Smooth muscle cell (in vitro differentiated cells): ENCODE measurements around the gene RNF152. TPM values are rescaled to one million over a fixed set of nuclear protein-coding genes. Genes with fewer than 3 reads are reported as not detected.

ENCODE experiments used
- DNase-seq: peaks from one replicate; lab custom pipeline; 2025; ENCODE audit not compliant: unreplicated experiment; lab: John Stamatoyannopoulos, UW
- H2AFZ ChIP-seq: fragments of 200-600 bp; sonication (generic); 2 replicates; pipeline ENCODE4 v1.6.0; 2016; ENCODE audit warnings: antibody characterized with exemption, low read depth, mild to moderate bottlenecking
- H3F3A ChIP-seq: fragments of 200-600 bp; sonication (generic); 2 replicates; pipeline ENCODE4 v1.6.0; 2017; ENCODE audit warnings: antibody characterized with exemption, low read depth
- H3K27ac ChIP-seq: fragments of 200-600 bp; sonication (generic); 2 replicates; pipeline ENCODE4 v1.5.1; 2016; ENCODE audit warnings: low read depth, mild to moderate bottlenecking
- H3K27me3 ChIP-seq: fragments of 200-600 bp; sonication (generic); 2 replicates; pipeline ENCODE4 v1.6.1; 2016; ENCODE audit warnings: low read depth, mild to moderate bottlenecking
- H3K36me3 ChIP-seq: fragments of 200-600 bp; sonication (generic); 2 replicates; pipeline ENCODE4 v1.5.1; 2016; ENCODE audit warnings: low read depth
- H3K4me1 ChIP-seq: fragments of 200-600 bp; sonication (generic); 2 replicates; pipeline ENCODE4 v1.5.1; 2016; ENCODE audit warnings: low read depth
- H3K4me2 ChIP-seq: fragments of 200-600 bp; sonication (generic); 2 replicates; pipeline ENCODE4 v1.6.0; 2016; ENCODE audit warnings: mild to moderate bottlenecking
- H3K4me3 ChIP-seq: fragments of 200-600 bp; sonication (generic); 2 replicates; pipeline ENCODE4 v1.5.1; 2016; ENCODE audit warnings: mild to moderate bottlenecking
- H3K79me2 ChIP-seq: fragments of 200-600 bp; sonication (generic); 2 replicates; pipeline ENCODE4 v1.6.0; 2016; ENCODE audit warnings: low read depth, mild to moderate bottlenecking
- H3K9ac ChIP-seq: fragments of 200-600 bp; sonication (generic); 2 replicates; pipeline ENCODE4 v1.6.0; 2016; ENCODE audit warnings: low read depth
- H3K9me3 ChIP-seq: fragments of 200-600 bp; sonication (generic); replicated peaks from 2 replicates; pipeline ENCODE4 v1.5.1; 2016; ENCODE audit warnings: low read depth
- H4K20me1 ChIP-seq: fragments of 200-600 bp; sonication (generic); 2 replicates; pipeline ENCODE4 v1.6.0; 2016; ENCODE audit warnings: low read depth
- WGBS: methylation state at CpG from one replicate; pipeline ENCODE4 v1.1.7; 2016; ENCODE audit warnings: low lambda C conversion rate; 5-methylcytosine and 5-hydroxymethylcytosine counted together
- polyA plus RNA-seq: library from polyadenylated mRNA; unstranded; fragments of >200 nt; fragmentation: Nextera tagmentation; extraction: Ambion mirVana; gene quantifications from 2 replicates; pipeline ENCODE4 v1.2.1, GENCODE V29; 2016
- total RNA-seq: library from RNA; depleted of rRNA; stranded (reverse); fragments of >200 nt; gene quantifications from 2 replicates; pipeline ENCODE4 v1.2.3, GENCODE V29; 2014
- TF ChIP-seq, protein P1 (sequence below): fragments of 200-600 bp; sonication (generic); IDR thresholded peaks from 2 replicates; pipeline ENCODE4 v1.5.1; 2017; ENCODE audit warnings: borderline replicate concordance, mild to moderate bottlenecking, antibody characterized with exemption; ENCODE audit not compliant: insufficient read depth, poor library complexity, severe bottlenecking

RNF152 gene
- total and polyA plus RNA-seq, 2 experiments from 2014 or later = 10.6 to 56.6 TPM

DNA sequence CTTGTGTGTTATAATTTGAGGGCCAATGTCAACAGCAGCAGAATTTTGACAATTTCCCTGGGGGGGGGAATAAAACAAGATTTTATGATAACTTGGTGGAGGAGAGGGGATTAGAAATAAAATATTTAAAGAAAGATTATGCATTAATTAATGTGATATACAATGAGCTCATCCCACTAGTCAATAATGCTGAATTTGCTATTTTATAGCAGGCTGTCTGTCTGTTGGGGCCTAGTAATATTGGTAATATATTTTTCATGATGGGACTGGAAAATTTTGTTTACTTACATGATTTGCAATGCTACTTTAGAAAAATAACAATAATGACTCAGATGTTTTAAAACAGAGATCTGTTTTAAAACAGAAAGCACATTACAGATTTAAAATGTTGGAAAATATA is 118.0 kb downstream of the RNF152 start:
- Histone ChIP-seq H3K27ac (no peak overlapping the region), H3K4me2 (no peak overlapping the region), H3K27me3 (no peaks in the 10 kb centered on the region), H3K4me1 (no peaks in the 10 kb centered on the region), H3K36me3 (no peaks in the 10 kb centered on the region), H3K79me2 (no peaks in the 10 kb centered on the region), H3F3A (no peaks in the 10 kb centered on the region), H4K20me1 (no peaks in the 10 kb centered on the region), H3K4me3 (no peak overlapping the region), H2AFZ (no peak overlapping the region), H3K9me3 (no peaks in the 10 kb centered on the region), H3K9ac (no peak overlapping the region)
- TF ChIP-seq, protein P1, sequence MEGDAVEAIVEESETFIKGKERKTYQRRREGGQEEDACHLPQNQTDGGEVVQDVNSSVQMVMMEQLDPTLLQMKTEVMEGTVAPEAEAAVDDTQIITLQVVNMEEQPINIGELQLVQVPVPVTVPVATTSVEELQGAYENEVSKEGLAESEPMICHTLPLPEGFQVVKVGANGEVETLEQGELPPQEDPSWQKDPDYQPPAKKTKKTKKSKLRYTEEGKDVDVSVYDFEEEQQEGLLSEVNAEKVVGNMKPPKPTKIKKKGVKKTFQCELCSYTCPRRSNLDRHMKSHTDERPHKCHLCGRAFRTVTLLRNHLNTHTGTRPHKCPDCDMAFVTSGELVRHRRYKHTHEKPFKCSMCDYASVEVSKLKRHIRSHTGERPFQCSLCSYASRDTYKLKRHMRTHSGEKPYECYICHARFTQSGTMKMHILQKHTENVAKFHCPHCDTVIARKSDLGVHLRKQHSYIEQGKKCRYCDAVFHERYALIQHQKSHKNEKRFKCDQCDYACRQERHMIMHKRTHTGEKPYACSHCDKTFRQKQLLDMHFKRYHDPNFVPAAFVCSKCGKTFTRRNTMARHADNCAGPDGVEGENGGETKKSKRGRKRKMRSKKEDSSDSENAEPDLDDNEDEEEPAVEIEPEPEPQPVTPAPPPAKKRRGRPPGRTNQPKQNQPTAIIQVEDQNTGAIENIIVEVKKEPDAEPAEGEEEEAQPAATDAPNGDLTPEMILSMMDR = no peak
- no peak for DNase-seq

DNA sequence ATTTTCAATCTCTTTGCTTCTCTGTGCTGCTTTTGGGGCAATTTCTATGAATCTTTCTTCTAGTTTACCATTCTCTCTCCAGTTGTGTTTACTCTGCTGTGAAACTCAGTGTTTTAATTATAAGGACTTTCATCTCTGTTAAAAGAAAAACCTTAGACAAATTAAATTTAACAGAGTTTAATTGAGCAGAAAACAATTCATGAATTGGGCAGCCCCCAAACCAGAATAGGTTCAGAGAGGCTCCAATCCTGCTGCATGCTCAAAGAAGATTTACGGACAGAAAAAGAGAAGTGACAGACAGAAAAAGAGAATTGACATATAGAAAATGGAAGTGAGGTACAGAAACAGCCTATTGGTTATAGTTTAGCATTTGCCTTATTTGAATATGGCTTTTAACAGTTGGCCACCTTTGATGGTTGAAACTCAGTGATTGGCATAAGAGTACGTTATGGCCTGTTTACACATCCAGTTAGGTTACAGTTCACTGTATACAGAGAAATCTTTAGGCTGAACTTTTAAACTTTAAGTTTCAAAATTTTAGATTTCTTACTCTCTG is 120.4 kb downstream of the RNF152 start:
- Histone ChIP-seq H3K27me3 (no peaks in the 10 kb centered on the region), H3K4me2 (no peak overlapping the region), H3F3A (no peaks in the 10 kb centered on the region), H3K9me3 (no peaks in the 10 kb centered on the region), H3K36me3 (no peaks in the 10 kb centered on the region), H3K27ac (no peak overlapping the region), H4K20me1 (no peaks in the 10 kb centered on the region), H3K4me3 (no peak overlapping the region), H3K4me1 (no peaks in the 10 kb centered on the region), H3K79me2 (no peaks in the 10 kb centered on the region), H3K9ac (no peak overlapping the region), H2AFZ (no peak overlapping the region)
- DNase-seq = no peak
- TF ChIP-seq, protein P1 = no peak
- 69% methylated on average over 2 of the region's 2 CpGs for WGBS

DNA sequence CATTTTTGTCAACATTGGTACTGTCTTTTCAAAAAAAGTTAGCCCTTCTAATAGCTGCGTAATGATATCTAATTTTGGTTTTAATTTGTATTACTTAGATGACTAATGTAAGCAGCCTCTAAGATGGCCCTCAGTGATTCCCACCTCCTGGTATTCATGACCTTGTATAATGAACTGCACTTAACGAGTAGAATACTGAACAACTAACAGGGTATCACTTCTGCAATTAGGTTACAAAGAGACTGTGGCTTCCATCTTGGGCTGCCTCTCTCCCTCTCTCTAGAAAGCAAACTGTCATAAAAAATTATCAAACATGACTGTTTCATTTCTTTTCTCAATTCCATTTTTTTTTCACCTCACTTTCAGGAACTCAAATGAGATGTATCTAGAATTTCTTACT is 120.9 kb downstream of the RNF152 start:
- H3K36me3 ChIP-seq = no peaks in the 10 kb centered on the region
- no peak overlapping the region for H3K9ac ChIP-seq
- no peak overlapping the region for H3K27ac ChIP-seq
- no peaks in the 10 kb centered on the region for H3K27me3 ChIP-seq
- no peaks in the 10 kb centered on the region for H3F3A ChIP-seq
- H3K4me3 ChIP-seq = no peak overlapping the region
- H3K4me1 ChIP-seq = no peaks in the 10 kb centered on the region
- 92% methylated on average over 2 of the region's 2 CpGs for WGBS
- H4K20me1 ChIP-seq = no peaks in the 10 kb centered on the region
- H2AFZ ChIP-seq = no peak overlapping the region
- no peaks in the 10 kb centered on the region for H3K79me2 ChIP-seq
- no peak overlapping the region for H3K4me2 ChIP-seq
- H3K9me3 ChIP-seq = no peaks in the 10 kb centered on the region
- TF ChIP-seq, protein P1 = no peak
- DNase-seq = no peak

DNA sequence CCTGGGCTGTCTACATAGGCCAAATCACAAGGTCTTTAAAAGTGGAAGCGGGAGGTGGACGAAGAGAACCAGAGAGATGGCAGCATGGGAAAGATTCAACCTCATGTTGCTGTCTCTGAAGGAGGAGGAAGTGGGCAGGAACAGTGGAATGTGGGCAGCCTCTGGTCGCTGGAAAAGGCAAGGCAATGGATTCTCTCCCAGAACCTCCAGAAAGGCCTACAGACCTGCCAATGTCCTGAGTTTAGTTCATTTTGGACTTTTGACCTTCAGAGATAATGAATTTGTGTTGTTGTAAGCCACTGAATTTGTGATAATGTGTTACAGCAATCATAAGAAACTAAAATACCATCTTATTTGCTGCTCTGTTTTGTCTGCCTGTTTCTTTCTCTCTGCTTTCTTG is 122.5 kb downstream of the RNF152 start:
- DNase-seq = no peak
- peaks cover 4% of the 10 kb centered on the region for H3F3A ChIP-seq
- no peaks in the 10 kb centered on the region for H3K27me3 ChIP-seq
- TF ChIP-seq, protein P1 = no peak
- 49% methylated on average over 3 of the region's 3 CpGs for WGBS
- H2AFZ ChIP-seq = peak overlapping the region; percentile 80
- peaks cover 4% of the 10 kb centered on the region for H3K4me1 ChIP-seq
- no peak overlapping the region for H3K4me2 ChIP-seq
- no peak overlapping the region for H3K9ac ChIP-seq
- H3K9me3 ChIP-seq = no peaks in the 10 kb centered on the region
- no peaks in the 10 kb centered on the region for H3K79me2 ChIP-seq
- H3K4me3 ChIP-seq = no peak overlapping the region
- H3K27ac ChIP-seq = no peak overlapping the region
- H3K36me3 ChIP-seq = no peaks in the 10 kb centered on the region
- H4K20me1 ChIP-seq = no peaks in the 10 kb centered on the region
